SU-DHL-6 (cell line): ENCODE measurements around the gene NUPR1.

Experiments
- CTCF ChIP-seq: fragments of 200-600 bp; sonication (generic); IDR thresholded peaks from one replicate; pipeline ENCODE4 v1.5.1; 2017; ENCODE audit warnings: antibody characterized with exemption, mild to moderate bottlenecking, low read length, moderate library complexity; ENCODE audit not compliant: insufficient read depth, poor library complexity, severe bottlenecking
- EZH2phosphoT487 ChIP-seq: fragments of 200-600 bp; sonication (generic), shearing (Covaris generic); conservative IDR thresholded peaks from 2 replicates; pipeline ENCODE4 v1.6.1; 2018; ENCODE audit warnings: mild to moderate bottlenecking, antibody characterized with exemption, low read length, moderate library complexity, mixed read lengths

GRCh38 chr16:28521436-28521835 is 17.3 kb downstream of the NUPR1 start:
- TF ChIP-seq CTCF, result no peak
- no peak for TF ChIP-seq EZH2phosphoT487
